ENCODE measurements around the gene LSM12.

The LSM12 gene

DNA sequence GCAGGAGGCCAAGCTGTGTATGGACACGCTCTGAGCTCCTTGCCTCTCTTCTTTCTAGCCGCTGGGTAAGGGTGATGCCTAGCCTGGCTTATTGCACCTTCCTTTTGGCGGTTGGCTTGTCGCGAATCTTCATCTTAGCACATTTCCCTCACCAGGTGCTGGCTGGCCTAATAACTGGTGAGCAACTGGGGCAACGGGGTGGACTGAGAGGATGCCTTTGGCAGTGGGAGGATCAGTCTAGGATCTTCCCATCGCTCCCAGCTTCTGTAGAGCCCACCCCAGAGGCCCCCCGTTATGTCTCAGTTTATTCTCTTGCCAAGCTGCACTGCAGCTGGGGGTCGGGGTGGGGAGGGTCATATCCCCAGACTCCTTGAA, 8.4 kb upstream of the LSM12 start:
- no peak for DNase-seq

DNA sequence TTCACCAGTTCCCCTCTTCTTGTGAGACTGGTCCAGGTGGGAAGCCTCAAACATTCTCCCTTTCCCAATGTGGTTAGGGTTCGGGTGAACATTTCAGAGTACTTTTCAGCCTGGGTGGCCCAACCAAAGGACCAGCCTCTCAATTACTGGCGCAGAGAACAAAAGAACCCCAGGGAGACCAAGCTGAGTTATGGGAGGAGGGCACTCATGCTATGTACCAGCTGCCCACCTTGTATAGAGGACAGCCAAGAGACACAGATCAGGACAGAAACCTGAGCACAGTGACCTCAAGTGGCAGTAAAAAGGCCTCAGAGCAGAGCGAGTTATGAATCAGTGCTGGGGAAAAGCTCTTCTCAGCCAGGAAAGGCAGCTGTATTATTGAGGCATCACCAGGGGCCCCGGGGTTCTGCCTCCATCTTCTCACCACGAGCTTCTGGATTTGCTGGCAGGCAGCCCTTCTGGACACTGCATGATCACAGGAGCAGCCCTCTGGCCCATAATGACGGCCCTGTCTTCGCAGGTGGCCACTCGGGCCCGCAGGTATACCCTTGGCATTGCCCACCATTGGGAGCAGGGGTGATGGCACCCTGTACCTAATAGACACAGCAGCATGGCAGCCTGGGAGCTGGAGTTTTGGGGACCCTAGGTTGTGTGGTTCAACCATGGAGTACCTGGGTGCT, 7.9 kb upstream of the LSM12 start:
- DNase-seq, result no peak

GRCh38 chr17:44071772-44072171, 5.3 kb upstream of the LSM12 start:
- peak; percentile 21 for DNase-seq

GRCh38 chr17:44071198-44071520, 4.7 kb upstream of the LSM12 start:
- no peak for DNase-seq

GRCh38 chr17:44070455-44071197, 4.2 kb upstream of the LSM12 start, which contains the start of gene G6PC3:
TSS of gene G6PC3 (plus strand) at chr17:44070735. CDS start at chr17:44070966, 231 bp downstream.
- DNase-seq, result peak; percentile 97

DNA sequence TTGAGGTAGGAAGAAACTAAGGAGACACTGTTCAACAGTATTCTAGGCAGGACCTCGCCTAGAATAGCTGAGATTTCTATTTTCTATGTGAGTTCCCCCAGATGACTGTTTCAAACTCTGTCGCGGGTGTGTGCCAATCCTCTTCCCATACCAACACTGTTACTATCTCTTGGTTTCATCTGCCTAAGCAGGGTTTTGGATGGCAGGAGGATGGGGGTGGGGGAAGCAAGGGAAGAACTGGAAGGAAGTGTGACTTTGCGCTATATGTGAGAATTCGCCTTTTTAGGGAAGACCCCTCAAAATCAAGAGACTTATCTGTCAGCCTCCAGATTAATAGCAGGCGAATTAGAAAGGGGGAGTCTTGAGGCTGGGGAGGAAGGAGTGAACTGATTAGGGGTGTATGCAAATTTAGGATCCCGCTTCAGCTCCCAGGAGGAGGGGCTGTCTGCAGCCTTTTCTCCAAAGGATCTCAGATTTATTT, 3.5 kb upstream of the LSM12 start:
- peak; percentile 61 for DNase-seq

DNA sequence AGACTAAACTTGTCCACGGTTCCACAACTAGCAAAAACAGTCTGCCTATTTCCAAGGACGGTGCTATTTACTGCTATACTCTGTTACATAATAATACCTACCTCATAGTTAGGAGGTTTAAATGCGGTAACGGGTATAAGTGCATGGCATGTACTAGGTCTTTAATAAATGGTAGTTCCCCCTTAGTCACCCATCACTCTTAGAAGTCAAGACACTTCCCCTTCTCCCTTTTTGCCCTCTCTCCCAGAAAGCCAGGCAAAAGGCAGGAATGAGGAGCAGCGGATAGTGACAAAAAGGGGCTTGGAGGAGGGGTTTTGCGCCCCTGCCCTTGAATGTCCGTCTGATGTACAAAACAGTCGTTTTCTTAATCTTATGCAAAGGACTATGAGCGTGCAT, 1.1 kb upstream of the LSM12 start:
- DNase-seq, result peak; percentile 61

DNA sequence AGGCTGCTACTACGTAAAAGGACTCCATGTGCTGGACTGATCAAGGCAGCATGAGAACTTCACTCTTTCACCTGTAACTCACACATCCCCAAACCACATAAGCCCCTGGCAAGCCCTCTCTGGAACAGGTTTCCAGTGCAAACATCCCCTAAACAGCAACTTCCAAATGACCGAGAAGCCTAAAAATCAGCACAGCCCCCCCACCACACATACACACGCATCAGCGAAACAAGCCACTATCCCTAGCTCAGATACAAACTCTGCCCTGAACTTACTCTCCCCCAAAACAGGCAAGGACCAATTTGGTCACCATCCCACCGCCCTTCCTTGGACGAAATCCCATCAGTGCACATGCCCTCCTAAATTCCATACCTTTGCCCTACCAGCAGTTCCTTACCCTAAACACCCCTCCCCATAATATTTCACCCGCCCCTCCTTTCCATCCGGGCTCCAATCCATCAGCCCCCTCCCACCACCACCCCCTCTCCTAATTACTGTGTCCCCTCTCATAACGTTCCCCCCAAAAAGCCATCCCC, 735 bp downstream of the LSM12 start:
- DNase-seq, result no peak

DNA sequence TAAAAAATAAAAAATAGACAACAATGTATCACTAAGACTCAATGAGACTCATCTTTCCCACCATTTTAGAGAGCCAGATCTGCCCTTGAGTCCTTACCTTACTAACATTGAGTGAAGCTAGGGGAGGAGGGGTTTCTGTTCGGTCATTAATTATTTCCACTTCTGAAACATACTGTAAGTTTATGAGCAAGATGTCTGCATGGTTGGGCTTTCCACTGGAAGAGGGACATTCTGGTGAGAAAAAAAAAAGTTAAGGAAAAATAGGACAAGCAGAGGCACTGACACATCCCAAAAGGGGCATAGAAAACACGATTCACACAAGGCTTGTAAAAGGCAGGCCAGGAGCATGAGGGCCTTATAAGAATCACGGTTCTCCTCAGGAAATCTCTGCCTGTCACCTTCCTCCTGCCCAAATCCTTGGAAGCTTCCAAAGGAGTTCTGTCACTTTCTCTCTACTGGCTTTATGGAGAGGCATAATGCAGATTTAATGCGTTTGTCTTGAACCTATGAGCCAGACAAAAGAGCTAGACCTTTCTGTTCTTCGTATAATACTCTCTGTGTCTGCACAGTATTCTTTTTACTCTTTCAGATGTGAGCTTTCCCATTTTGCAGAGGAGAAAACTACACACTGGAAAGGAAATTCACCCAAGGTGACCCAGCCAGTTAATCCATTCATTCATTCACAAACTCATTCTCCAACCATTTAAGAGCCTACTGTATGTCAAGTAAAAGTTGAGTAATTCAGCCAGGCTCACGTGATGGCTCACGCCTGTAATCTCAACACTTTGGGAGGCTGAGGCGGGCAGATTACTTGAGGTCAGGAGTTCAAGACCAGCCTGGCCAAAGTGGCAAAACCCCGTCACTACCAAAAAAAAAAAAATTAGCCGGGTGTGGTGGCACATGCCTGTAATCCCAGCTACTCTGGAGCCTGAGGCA, 2.5 kb downstream of the LSM12 start:
- no peak for DNase-seq

DNA sequence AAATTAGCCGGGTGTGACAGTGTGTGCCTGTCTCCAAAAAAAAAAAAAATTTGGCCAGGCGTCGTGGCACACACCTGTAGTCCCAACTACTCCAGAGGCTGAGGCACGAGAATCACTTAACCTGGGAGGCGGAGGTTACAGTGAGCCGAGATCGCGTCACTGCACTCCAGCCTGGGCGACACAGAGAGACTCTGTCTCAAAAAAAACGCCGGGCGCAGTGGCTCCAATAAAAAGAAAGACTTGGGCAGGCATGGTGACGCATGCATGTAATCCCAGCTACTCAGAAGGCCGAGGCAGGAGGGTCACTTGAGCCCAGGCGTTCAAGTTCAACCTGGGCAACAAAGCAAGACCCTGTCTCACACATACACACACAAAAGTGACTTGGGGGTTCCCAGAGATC, 3.6 kb downstream of the LSM12 start:
- DNase-seq, result no peak

DNA sequence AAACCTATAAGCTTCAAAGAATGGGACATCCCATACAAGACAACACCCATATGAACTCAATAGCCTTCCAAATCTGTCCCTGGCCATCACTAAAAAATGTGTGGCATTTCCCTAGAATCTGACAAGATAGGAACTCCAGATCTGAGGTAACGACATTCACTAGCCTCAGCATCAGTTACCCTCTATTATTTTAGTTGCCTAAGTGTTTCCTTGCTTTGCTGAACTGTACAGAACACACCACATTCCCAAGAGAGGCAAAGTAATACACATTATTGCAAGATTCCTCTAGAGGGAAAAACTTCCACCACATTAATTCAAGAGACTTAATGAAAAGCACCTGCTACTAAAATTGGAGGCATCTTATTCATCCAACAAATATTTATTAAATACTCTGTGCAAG, 5.0 kb downstream of the LSM12 start:
- DNase-seq, result no peak

DNA sequence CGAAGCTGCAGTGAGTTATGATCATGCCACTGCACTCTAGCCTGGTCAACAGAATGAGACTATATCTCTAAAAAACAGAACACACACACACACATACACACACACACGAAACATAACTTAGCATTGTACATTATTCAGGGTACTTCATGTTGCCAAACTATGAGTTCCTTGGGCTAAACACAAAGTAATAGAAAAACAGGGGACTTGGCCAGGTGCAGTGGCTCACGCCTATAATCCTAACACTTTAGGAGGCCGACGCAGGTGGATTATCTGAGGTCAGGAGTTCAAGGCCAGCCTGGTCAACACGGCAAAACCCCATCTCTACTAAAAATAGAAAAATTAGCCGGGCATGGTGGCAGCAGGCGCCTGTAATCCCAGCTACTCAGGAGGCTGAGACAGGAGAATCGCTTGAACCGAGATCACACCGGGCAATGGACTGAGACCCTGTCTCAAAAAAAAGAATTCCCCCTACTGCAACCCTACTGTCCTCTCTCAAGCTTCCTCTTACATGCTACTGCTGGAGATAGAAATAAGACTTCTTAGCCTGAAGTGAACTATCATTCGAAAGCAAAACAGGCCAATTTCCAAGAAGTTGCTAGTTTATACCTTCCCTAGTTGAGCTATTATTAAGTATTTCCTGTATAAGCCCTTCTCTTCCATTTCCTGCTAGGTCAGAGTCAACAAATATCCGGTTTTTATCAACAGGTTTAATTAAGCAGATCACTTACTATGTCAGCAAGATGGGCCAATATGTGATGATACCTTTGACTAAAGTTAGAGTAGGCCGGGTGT, 7.2 kb downstream of the LSM12 start:
- DNase-seq, result no peak

DNA sequence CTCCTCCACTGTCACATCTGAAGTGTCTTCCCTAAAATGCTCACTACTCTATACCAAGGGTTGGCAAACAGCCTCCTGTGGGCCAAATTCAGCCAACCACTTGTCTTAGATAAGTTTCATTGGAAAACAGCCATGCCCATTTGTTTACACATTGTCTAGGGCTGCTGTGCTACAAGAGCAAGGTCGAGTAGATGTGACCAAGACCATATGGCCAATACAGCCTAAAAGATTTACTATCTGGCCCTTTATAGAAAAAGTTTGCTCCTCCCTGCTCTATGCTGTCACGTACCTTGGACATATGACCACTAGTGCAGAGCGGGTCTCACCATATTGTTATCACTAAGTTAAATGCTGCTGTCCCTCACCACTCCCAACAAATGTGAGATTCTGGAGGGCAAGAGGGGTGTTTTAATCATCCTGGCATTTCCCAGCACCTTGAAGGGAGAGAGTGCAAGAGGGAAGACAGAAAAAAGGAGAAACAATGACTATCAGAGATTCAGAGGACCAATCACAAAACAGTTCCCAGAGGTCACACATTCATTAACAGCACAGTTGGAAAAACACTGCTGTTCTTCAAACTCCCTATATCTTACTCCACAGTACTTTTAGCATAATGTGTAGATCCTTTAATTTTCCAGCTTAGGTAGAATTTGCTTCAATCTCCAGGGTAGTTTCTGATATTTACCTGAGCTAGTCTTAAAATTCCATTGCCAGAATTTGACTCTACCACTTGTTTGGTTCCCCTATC, 13.2 kb downstream of the LSM12 start:
- no peak for DNase-seq

DNA sequence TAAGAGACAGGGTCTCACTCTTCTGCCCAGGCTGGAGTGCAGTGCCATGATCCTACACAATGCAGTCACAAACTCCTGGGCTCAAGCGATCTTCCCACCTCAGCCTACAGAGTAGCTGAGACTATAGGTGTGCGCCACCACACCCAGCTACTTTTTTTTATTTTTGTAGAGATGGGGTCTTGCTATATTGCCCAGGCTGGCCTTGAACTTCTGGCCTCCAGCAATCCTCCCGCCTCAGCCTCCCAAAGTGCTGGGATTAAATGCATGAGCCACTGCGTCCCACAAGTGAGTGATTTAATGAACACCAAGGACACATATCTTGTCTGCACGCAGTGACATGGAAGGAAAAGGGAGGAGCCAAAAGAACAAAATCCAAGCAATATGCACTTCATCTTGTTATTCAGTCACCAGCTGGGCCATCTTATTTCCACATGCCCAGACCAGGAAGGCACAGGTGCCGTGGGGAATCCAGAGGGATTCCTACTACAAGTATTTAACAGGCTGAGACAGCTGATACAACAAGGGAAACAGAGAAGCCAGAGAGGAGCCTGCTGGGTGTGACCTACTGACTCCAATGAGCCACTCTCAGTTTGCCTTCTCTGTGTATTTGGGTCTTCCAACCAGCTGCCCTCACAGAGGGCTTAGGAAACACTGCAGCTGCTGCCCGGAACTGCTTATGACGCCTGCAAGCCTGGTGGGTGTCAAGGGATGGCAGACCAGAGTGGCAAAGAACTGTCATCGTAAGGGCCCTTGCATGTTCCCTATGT, 17.0 kb downstream of the LSM12 start:
- no peak for DNase-seq

- peak; percentile 58 for DNase-seq
Observed at GRCh38 chr17:44046893-44047292, 19.6 kb downstream of the LSM12 start.

GRCh38 chr17:44045486-44045885, 21.0 kb downstream of the LSM12 start:
- no peak for DNase-seq

DNA sequence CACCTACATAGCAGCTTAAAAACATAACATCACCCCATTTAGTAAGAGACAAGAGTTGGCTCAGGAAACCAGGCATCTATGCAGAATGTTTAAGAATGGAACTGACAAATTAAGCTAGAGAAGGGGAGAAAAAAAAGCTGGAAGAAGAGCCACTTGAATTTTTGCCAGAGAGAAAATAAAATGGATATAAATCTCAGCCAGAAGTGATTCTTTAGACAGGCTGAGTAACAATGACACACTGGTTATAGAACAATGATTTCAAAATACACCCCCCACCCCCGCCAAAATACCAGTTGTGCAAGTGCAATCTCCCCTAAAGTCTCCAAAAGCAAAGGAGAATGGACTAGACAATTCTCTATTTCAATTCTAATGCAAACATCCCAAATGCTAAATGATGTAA, 22.4 kb downstream of the LSM12 start:
- peak; percentile 78 for DNase-seq

DNA sequence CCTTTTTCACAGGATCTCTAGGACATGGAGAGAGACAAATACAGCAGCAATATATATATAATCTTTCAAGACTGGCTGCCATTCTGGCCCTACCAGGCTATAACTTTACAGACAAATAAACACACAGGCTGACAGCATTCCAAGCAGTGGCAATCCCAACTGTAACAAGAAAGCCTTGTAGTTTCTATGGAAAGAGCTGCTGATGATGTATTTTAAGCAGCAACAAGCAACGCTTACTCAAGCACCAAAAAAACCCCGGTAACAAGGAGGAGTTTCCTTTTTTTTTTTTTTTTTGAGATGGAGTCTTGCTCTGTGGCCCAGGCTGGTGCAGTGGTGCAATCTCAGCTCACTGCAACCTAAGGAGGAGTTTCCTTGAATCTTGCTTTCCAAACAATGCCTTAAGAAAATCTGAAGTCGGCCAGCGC, 23.2 kb downstream of the LSM12 start:
- DNase-seq, result peak; percentile 92

DNA sequence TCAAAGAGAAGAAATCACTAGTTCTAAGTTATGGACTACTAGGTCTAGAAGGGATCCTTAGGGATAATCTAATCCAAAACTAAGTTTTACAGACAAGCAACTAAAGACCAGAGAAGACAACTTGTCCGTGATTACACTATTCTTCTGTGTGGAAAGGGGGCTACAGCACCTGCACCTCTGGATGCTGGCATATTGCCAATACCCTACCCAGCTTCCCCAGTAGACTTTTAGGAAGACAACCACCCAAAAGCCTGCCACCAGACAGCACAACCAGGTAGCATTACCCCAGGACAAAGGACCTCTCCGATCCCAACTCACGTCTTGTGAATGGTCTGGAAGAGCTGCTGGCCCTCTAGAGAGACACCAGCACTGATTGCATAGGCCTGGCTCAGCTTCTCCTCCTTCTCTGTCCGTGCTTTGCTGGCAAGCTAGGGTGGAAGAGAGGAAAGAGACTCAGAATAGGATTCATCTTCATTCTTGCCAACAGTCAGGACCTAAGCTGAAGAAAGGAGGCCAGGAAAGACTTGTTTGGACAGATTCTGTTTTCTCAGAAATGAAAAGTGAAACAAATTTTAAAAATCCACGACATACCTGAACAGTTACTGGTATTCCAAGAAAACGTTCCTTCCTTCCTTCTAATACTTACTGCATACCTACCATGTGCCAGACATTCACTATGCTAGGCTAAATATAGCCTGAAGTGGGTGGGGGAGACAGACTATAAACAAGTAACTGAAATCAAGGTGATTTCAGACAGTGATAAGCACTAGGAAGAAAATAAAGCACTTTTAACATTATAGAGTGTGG, 26.4 kb downstream of the LSM12 start:
- no peak for DNase-seq

- no peak for DNase-seq
Observed at GRCh38 chr17:44038604-44039011, 27.9 kb downstream of the LSM12 start.
